ENCODE results near the gene ZSCAN2.

The ZSCAN2 gene

DNA sequence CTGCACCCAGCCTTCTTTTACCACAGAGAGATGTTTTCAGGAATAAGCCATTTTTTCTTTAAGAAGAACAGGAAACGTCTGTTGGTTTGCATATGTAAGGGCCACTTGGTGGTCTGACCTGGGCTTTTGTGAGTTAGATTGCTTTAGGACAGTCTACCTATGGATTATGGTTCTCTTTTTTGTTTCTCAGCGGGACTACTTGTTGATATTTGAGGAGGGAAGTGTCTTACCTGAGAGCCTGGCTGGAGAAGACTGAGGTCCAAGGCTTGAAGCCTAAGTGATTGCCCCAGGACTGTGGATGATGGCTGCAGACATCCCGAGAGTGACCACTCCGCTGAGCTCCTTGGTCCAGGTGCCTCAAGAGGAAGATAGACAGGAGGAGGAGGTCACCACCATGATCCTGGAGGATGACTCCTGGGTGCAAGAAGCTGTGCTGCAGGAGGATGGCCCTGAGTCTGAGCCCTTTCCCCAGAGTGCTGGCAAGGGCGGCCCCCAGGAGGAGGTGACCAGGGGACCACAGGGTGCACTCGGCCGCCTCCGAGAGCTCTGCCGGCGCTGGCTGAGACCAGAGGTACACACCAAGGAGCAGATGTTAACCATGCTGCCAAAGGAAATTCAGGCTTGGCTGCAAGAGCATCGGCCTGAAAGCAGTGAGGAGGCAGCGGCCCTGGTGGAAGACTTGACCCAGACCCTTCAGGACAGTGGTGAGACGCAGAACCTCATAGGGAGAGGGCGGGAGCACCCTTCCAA is 3.0 kb downstream of the ZSCAN2 start:
- no peak overlapping the region for H3K27ac ChIP-seq
- no peak overlapping the region for H3K4me3 ChIP-seq (ENCODE audit: low read depth in 1 of 2, low read length in 1 of 2)
- H3K27me3 ChIP-seq, result no peaks in the 10 kb centered on the region
- H3K4me1 ChIP-seq (ENCODE audit: control insufficient read depth in 1 of 2, insufficient read depth in 1 of 2, low read depth in 1 of 2, low read length in 1 of 2), result peaks cover 25 to 26% of the 10 kb centered on the region in 2 experiments
- peaks cover 11% of the 10 kb centered on the region for H3K36me3 ChIP-seq
- TF ChIP-seq, protein P1, sequence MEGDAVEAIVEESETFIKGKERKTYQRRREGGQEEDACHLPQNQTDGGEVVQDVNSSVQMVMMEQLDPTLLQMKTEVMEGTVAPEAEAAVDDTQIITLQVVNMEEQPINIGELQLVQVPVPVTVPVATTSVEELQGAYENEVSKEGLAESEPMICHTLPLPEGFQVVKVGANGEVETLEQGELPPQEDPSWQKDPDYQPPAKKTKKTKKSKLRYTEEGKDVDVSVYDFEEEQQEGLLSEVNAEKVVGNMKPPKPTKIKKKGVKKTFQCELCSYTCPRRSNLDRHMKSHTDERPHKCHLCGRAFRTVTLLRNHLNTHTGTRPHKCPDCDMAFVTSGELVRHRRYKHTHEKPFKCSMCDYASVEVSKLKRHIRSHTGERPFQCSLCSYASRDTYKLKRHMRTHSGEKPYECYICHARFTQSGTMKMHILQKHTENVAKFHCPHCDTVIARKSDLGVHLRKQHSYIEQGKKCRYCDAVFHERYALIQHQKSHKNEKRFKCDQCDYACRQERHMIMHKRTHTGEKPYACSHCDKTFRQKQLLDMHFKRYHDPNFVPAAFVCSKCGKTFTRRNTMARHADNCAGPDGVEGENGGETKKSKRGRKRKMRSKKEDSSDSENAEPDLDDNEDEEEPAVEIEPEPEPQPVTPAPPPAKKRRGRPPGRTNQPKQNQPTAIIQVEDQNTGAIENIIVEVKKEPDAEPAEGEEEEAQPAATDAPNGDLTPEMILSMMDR (IDR thresholded peaks at IDR 0.05), result no peak
- no peaks in the 10 kb centered on the region for H3K9me3 ChIP-seq

DNA sequence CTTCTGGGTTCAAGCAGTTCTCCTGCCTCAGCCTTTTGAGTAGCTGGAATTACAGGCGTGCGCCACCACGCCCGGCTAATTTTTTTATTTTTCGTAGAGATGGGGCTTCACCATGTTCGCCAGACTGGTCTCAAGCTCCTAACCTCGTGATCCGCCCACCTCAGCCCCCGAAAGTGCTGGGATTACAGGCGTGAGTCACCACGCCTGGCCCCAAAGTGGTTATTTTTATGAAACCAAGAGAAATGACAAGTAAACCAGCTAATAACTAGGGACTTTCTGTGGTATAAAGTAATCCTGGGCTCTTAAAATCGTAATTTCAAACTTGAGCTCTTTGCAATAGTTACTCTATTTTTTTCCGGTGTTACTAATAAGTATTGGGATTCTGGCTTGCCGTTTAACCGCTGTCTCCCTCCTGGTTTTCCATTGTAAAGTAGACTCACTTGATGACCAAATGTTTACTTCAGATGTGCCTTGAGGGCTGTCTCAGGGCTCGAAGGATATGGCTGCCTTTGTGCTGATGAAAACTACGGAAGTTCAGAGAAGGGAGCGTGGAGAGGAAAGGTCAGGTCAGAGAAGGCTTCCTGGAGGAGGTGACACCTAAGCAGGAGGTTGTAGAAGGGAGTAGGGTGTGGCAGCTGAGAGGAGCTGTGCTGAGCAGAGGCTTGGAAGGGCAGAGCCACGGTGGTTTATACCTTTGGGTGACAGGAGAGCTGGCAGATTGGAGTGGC is 4.2 kb downstream of the ZSCAN2 start:
- H3K27me3 ChIP-seq, result no peaks in the 10 kb centered on the region
- no peak overlapping the region for H3K4me3 ChIP-seq (ENCODE audit: low read depth in 1 of 2, low read length in 1 of 2)
- TF ChIP-seq, protein P1 (IDR thresholded peaks at IDR 0.05), result no peak
- H3K27ac ChIP-seq, result no peak overlapping the region
- H3K36me3 ChIP-seq, result peaks cover 11% of the 10 kb centered on the region
- peaks cover 13 to 14% of the 10 kb centered on the region in 2 experiments for H3K4me1 ChIP-seq (ENCODE audit: control insufficient read depth in 1 of 2, insufficient read depth in 1 of 2, low read depth in 1 of 2, low read length in 1 of 2)
- H3K9me3 ChIP-seq, result no peaks in the 10 kb centered on the region

DNA sequence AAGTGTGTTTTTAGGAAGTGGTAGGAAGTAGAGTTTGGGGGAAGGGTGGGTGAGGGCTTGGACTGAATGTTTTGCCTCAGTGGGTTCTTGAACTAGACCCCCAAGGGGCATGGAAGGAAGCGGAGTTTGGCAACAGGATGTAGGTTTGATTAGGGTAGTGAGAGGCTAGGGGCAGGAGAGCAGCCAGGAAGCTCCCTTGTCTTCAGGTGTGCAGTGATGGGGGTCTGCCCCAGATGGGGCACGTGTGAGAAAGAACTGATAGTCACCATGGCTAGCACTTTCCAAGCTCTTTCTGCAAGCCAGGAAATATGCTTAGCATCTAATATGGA is 4.7 kb downstream of the ZSCAN2 start:
- Histone ChIP-seq H3K4me3 (ENCODE audit: low read depth in 1 of 2, low read length in 1 of 2) (no peak overlapping the region), H3K36me3 (peaks cover 11% of the 10 kb centered on the region), H3K27ac (no peak overlapping the region), H3K4me1 (ENCODE audit: control insufficient read depth in 1 of 2, insufficient read depth in 1 of 2, low read depth in 1 of 2, low read length in 1 of 2) (peaks cover 8 to 9% of the 10 kb centered on the region in 2 experiments), H3K27me3 (no peaks in the 10 kb centered on the region), H3K9me3 (no peaks in the 10 kb centered on the region)
- TF ChIP-seq, protein P1 (IDR thresholded peaks at IDR 0.05), result no peak

DNA sequence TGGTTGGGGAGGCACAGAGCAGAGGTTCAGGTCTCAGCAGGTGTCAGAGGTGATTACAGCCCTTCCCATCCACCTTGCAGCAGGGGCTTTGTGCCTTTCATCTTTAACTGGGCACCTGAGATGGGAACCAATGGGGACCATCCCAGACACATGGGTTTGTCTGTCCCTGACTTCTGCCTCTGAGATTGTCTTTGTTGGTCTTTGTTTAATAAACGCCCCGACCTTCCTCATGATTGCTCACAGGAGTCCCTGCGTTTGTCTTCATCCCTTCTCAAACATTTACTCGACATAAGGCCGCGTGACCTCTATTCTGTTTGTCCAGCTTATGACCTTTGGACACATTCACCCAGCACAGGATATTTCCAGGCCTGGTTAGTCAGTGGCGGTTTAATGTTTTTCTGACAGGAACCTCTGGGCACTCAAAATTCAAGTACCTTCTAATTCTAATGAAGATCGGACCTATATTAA is 5.9 kb downstream of the ZSCAN2 start:
- H3K27me3 ChIP-seq, result no peaks in the 10 kb centered on the region
- no peaks in the 10 kb centered on the region for H3K9me3 ChIP-seq
- no peak overlapping the region for H3K27ac ChIP-seq
- no peak overlapping the region for H3K4me3 ChIP-seq (ENCODE audit: low read depth in 1 of 2, low read length in 1 of 2)
- H3K36me3 ChIP-seq, result peaks cover 11% of the 10 kb centered on the region
- TF ChIP-seq, protein P1 (IDR thresholded peaks at IDR 0.05), result no peak
- peaks cover under 1% of the 10 kb centered on the region in 2 experiments for H3K4me1 ChIP-seq (ENCODE audit: control insufficient read depth in 1 of 2, insufficient read depth in 1 of 2, low read depth in 1 of 2, low read length in 1 of 2)

DNA sequence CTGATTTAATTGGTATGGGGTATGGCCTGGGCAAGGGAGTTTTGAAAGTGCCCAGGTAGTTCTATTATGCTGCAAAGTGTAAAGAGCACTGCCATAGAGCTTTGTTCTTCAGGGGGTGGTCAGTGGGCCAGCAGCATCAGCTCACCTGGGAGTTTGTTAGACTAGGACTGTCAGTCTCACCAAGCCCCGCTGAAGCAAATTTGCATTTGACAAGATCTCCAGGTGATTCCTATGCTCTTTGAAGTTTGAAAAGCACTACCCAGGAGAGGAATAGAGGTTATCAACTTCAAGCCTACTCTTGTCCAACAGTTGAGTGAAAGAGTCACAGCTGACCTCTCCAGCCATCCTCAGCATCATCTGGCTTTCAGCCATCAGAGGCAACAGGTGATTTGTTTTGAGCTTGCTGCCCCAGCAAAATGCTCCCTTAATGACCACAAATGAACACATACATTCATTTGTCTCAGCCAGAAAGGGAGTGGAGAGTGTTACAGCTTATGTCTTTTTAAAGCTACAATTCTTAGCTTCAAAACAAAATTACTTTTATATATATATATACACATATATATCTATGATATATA is 8.0 kb downstream of the ZSCAN2 start:
- Histone ChIP-seq H3K4me3 (ENCODE audit: low read depth in 1 of 2, low read length in 1 of 2) (no peak overlapping the region), H3K36me3 (peaks cover 11% of the 10 kb centered on the region), H3K4me1 (ENCODE audit: control insufficient read depth in 1 of 2, insufficient read depth in 1 of 2, low read depth in 1 of 2, low read length in 1 of 2) (no peaks in the 10 kb centered on the region), H3K27ac (no peak overlapping the region), H3K27me3 (no peaks in the 10 kb centered on the region), H3K9me3 (no peaks in the 10 kb centered on the region)
- TF ChIP-seq, protein P1 (IDR thresholded peaks at IDR 0.05), result no peak

All from neutrophil (primary cell).